Kidney (tissue), 14 donors: ENCODE results near the gene RYR3. TPM values are rescaled to one million over a fixed set of nuclear protein-coding genes. Genes with fewer than 3 reads are reported as not detected.

Experiments used
- DNase-seq, 5 donors: peaks; one replicate each; pipeline ENCODE4 v3.0.0-alpha.2; 2013 to 2020
- FAIRE-seq: peaks from 2 replicates; lab custom pipeline; 2012; peaks lifted over from hg19 to GRCh38; lab: Jason Lieb, UNC
- H3K27ac ChIP-seq, 2 donors: one replicate each; pipeline ENCODE4 v1.7.0; 2013; ENCODE audit warnings: low read depth in 2 of 2, low read length in 2 of 2, inconsistent platforms in 1 of 2
- H3K27me3 ChIP-seq: one replicate; pipeline ENCODE4 v1.7.1; 2013; ENCODE audit warnings: low read length, inconsistent platforms; ENCODE audit not compliant: control insufficient read depth, insufficient read depth
- H3K36me3 ChIP-seq, 3 donors: one replicate each; pipeline versions ENCODE4 v1.7.0 to v1.7.1; 2013; ENCODE audit warnings: low read length in 3 of 3, control low read depth in 1 of 3, inconsistent platforms in 1 of 3; ENCODE audit not compliant: insufficient read depth in 3 of 3, control insufficient read depth in 2 of 3
- H3K4me1 ChIP-seq, 3 donors: one replicate each; pipeline versions ENCODE4 v1.7.0 to v1.7.1; 2013; ENCODE audit warnings: low read length in 3 of 3, inconsistent platforms in 1 of 3, low read depth in 1 of 3; ENCODE audit not compliant: control insufficient read depth in 2 of 3, insufficient read depth in 2 of 3
- H3K4me3 ChIP-seq, 3 donors: one replicate each; pipeline versions ENCODE4 v1.7.0 to v1.8.1; 2013; ENCODE audit warnings: low read length in 3 of 3, control low read depth in 1 of 3, inconsistent platforms in 1 of 3
- H3K9ac ChIP-seq, 3 donors: one replicate each; pipeline versions ENCODE4 v1.7.0 to v1.7.1; 2013; ENCODE audit warnings: low read length in 3 of 3, control low read depth in 1 of 3, inconsistent platforms in 1 of 3
- H3K9me3 ChIP-seq, 3 donors: one replicate each; pipeline versions ENCODE4 v1.7.0 to v1.7.1; 2013; ENCODE audit warnings: low read length in 3 of 3, control low read depth in 1 of 3, inconsistent platforms in 1 of 3; ENCODE audit not compliant: control insufficient read depth in 2 of 3, insufficient read depth in 1 of 3
- intact Hi-C: fragments of 100-400 bp; cut with DNase I; formaldehyde crosslinking; loops from one replicate; pipeline ENCODE4 v1.11.1; 2022
- polyA plus RNA-seq: library from polyadenylated mRNA; stranded (reverse); fragments of 350-450 nt; fragmentation: Illumina TruSeq; extraction: RNeasy Lipid Tissue Mini Kit (QIAGEN cat#74804); gene quantifications from one replicate; pipeline ENCODE4 v1.2.3, GENCODE V29; 2014; ENCODE audit warnings: low read depth, low replicate concordance; ENCODE audit not compliant: insufficient read depth
- total RNA-seq: library from RNA; stranded (reverse); fragmentation: NEBNext Ultra II Directional; extraction: Animal tissue kit (Norgen Biotek cat#: 25700); gene quantifications from one replicate; pipeline ENCODE4 v1.2.1, GENCODE V29; 2021
- TF ChIP-seq, protein P1 (sequence below): IDR thresholded peaks from 3 replicates; pipeline ENCODE4 v1.5.1; 2012; ENCODE audit warnings: mild to moderate bottlenecking, moderate library complexity, borderline replicate concordance; ENCODE audit not compliant: insufficient read depth; ENCODE audit errors: extremely low read depth
- donor health status: control.
- donor health status: control.
- donor health status: control.
- donor health status: control.
- donor health status: control.
- donor health status: DM: yes; HTN: yes; CAD: no.
- donor health status: Normal renal cell carcinoma (clear cell type).

The RYR3 gene
- total and polyA plus RNA-seq, 2 donors from 2014 or later, result 0.90 to 10.5 TPM

DNA sequence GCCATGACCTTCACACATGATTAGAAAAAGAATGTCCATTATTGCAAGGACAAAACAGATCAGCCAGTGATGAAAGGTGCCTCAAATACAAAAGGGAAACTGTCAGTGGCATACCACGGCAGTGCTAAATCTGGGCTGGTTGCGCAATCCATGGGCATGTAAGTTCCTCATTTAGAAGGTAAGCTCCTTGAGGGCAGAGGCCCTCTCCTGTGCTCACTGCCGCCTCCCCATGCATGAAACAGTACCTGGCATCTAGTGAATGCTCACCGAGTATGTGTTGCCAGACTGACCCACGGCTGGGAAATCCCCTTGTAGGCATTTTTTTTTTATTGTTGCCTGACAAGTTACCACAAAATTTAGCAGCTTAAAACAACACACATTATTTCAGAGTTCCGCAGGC is 345.4 kb downstream of the RYR3 start:
- intact Hi-C loops, result no loop called here
- Histone ChIP-seq H3K9ac (no peak overlapping the region), H3K9me3 (no peaks in the 10 kb centered on the region), H3K4me3 (no peak overlapping the region), H3K27me3 (no peaks in the 10 kb centered on the region), H3K27ac (no peak overlapping the region), H3K4me1 (no peaks in the 10 kb centered on the region), H3K36me3 (no peaks in the 10 kb centered on the region)
- no peak for DNase-seq
- TF ChIP-seq, protein P1, sequence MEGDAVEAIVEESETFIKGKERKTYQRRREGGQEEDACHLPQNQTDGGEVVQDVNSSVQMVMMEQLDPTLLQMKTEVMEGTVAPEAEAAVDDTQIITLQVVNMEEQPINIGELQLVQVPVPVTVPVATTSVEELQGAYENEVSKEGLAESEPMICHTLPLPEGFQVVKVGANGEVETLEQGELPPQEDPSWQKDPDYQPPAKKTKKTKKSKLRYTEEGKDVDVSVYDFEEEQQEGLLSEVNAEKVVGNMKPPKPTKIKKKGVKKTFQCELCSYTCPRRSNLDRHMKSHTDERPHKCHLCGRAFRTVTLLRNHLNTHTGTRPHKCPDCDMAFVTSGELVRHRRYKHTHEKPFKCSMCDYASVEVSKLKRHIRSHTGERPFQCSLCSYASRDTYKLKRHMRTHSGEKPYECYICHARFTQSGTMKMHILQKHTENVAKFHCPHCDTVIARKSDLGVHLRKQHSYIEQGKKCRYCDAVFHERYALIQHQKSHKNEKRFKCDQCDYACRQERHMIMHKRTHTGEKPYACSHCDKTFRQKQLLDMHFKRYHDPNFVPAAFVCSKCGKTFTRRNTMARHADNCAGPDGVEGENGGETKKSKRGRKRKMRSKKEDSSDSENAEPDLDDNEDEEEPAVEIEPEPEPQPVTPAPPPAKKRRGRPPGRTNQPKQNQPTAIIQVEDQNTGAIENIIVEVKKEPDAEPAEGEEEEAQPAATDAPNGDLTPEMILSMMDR, result no peak
- no peak for FAIRE-seq

DNA sequence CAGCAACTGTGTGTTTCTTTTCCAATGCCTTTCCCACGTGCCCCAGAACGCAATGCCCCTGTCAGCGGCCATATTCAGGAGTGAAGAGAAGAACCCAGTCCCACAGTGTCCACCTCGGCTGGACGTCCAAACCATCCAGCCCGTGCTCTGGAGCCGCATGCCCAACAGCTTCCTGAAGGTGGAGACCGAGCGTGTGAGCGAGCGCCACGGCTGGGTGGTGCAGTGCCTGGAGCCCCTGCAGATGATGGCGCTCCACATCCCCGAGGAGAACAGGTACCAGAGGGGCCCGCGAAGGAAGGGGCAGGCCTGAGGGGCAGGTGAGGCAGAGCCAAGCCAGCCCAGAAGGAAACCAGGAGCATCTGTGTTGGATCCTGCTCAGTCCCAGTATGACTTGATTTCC is 349.4 kb downstream of the RYR3 start:
- intact Hi-C loops, result loop anchor here (10.0 kb wide), 1 partner anchor 55 kb away; no protein-coding TSS in a partner anchor
- Histone ChIP-seq H3K4me1 (no peaks in the 10 kb centered on the region), H3K27ac (no peak overlapping the region), H3K27me3 (no peaks in the 10 kb centered on the region), H3K9me3 (no peaks in the 10 kb centered on the region), H3K36me3 (no peaks in the 10 kb centered on the region), H3K9ac (no peak overlapping the region), H3K4me3 (no peak overlapping the region)
- TF ChIP-seq, protein P1, result no peak
- DNase-seq (no peak), FAIRE-seq (no peak)

GRCh38 chr15:33662014-33662413 is 351.2 kb downstream of the RYR3 start:
- Histone ChIP-seq H3K9ac (no peak overlapping the region), H3K9me3 (no peaks in the 10 kb centered on the region), H3K27ac (no peak overlapping the region), H3K4me3 (no peak overlapping the region), H3K36me3 (no peaks in the 10 kb centered on the region), H3K27me3 (no peaks in the 10 kb centered on the region), H3K4me1 (no peaks in the 10 kb centered on the region)
- no peak for DNase-seq
- no peak for FAIRE-seq
- intact Hi-C loops, result loop anchor here (10.0 kb wide), 1 partner anchor 57 kb away; no protein-coding TSS in a partner anchor
- TF ChIP-seq, protein P1, result no peak

DNA sequence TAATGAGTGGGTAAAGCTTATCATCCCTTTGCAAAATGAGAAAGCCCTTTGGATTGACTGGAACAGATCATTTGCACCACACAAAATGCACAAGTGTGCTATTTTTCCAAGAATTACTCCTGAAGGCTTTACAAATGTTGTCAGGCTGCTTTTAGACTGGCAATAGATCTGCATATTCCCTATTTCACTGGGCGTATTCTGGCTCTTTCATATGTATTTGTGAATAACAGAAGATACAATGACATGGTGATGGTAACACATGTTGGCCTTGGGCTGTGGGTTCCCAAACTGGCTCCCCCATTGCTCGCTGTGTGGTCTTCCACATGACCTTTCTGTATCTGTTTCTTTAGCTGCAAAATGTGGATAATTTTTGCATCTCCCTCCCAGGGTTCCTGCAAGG is 354.2 kb downstream of the RYR3 start:
- no peaks in the 10 kb centered on the region for H3K9me3 ChIP-seq
- intact Hi-C loops, result loop anchor here (10.0 kb wide), 1 partner anchor 60 kb away; no protein-coding TSS in a partner anchor
- H3K4me1 ChIP-seq, result no peaks in the 10 kb centered on the region
- TF ChIP-seq, protein P1, result no peak
- FAIRE-seq (no peak), DNase-seq (no peak)
- H3K27ac ChIP-seq, result no peak overlapping the region
- H3K36me3 ChIP-seq, result no peaks in the 10 kb centered on the region
- no peaks in the 10 kb centered on the region for H3K27me3 ChIP-seq
- H3K4me3 ChIP-seq, result no peak overlapping the region
- H3K9ac ChIP-seq, result no peak overlapping the region
